HTR-8/SVneo (cell line): ENCODE results near the gene MSL3B.
"Not testable (repeated sequence)": the region's sequence is repeated elsewhere in the genome, so short reads cannot be mapped to it uniquely, and the experiment has no call there.

ENCODE experiments used
- DNase-seq: peaks from one replicate; pipeline ENCODE4 v3.0.0; 2011; ENCODE audit warnings: low spot score, mixed read lengths; ENCODE audit not compliant: insufficient read length
- FAIRE-seq: peaks from 2 replicates; lab custom pipeline; 2011; peaks lifted over from hg19 to GRCh38; lab: Jason Lieb, UNC

MSL3B gene

DNA sequence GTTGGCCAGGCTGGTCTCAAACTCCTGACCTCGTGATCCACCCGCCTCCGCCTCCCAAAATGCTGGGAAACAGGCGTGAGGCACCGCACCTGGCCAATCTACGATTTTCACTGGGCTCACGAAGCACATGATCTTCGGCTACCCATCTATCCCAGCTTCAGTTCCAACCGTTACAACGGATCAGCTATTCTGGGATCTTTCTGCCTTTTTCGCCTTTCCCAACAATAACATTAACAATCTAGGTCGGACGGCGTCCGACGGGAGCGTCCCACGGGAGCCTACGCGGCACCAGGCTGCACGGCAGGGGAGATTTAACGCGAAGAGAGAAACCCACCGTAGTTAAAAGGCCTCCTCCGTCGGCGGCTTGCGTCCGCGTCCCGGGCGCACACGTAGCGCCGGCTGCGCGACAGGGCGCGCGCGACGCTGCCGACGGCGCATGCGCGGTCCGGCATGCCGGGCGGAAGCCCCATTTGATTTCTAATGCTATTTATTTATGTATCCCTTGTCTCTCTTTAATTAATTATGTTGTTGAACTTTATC is at the start of gene MSL3B:
Gene MSL3B, minus strand, starts transcription at position 394 of the 540 bp plus-strand sequence.
- DNase-seq, result peak; percentile 78
- peak; percentile 91 for FAIRE-seq

DNA sequence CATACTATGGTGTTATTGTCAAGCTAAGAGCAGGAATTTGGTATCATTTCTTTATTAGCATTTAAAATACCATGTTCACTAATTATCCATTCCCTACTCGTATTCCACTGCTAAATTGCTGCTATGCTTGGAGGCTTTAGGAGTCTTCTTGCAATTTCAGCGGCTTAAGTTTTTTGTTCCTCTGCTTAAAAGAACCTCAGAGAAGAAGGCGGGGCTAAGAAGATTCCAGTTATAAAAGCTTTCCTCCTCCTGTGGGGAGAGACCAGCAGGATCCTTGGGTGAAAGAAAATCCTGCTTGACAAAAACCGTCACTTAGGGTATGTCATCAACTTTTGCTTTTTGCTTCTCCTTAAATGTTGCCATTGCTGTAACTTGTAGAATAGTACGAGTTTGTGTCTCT is 48.9 kb upstream of the MSL3B start, which contains the start of gene TRPM8:
Gene TRPM8, plus strand, starts transcription at position 258 of the 400 bp plus-strand sequence. CDS start 9,165 bp downstream, outside the sequence.
- FAIRE-seq, result no peak
- DNase-seq, result no peak

DNA sequence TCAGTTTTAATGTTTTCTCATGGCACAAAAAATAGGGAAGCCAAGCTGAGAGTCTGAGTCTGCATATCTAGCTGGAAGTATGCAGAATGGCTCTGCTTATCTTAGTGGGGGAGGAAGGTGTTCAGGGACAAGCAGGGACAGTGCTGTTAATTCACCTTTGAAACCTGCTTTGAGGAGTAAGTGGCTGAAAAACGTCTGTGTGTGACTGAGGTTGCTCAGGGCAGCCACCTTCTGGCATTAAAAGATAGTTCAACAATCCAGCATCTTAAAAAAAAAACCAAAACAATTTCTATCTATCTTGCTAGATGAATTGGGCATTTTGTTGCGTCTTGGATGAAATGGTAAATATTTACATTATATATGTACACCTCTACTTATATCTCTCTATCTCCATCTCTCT is 46.9 kb upstream of the MSL3B start:
- no peak for FAIRE-seq
- DNase-seq, result peak; percentile 20

DNA sequence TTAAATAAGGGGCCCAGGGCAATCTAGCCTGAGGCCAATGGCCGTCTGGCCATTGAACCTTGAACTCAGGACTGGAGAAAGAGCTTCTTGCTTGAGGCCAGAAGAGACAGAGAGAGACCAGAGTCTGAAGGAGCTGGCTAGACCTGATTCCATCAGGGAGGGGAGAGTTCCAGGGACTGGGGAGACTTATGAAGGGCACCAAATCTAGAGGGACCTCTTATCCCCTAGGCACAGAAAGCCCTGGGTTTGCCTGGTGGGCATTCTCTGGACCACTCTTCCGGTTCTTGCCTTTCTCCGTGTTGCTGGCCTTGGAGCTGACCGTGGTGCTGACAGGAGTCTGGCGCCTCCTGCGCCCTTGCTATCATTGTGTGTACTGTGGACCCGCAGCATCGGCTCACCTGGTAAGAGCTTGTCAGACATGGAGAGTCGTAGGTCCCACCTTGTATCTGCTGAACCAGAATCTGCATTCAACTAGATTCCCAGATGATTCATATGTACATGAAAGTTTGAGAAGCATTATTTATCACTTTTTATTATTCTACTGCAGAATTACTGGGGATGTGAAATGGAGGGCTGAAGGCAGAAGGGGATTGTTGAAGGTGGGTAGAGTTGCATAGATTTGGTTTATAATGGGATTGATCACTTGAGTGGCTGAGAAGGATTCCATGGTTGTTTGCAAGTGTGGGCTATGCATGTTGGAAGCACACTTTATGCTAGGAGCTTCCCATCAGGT is 44.7 kb upstream of the MSL3B start:
- peak; percentile 20 for FAIRE-seq
- peak; percentile 44 for DNase-seq

DNA sequence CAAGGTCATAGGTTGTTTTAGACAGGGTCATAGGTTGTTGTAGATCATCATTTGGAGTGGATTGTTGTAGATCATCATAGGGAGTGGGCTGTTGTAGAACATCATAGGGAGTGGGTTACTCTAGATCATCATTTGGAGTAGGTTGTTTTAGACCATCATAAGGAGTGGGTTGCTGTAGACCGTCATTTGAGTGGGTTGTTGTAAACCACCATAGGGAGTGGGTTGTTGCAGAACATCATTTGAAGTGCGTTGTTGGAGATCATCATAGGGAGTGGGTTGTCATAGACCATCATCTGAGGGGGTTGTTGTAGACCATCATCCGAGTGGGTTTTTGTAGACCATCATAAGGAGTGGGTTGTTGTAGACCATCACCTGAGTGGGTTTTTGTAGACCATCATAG is 39.4 kb upstream of the MSL3B start:
- DNase-seq (no peak), FAIRE-seq (no peak)

DNA sequence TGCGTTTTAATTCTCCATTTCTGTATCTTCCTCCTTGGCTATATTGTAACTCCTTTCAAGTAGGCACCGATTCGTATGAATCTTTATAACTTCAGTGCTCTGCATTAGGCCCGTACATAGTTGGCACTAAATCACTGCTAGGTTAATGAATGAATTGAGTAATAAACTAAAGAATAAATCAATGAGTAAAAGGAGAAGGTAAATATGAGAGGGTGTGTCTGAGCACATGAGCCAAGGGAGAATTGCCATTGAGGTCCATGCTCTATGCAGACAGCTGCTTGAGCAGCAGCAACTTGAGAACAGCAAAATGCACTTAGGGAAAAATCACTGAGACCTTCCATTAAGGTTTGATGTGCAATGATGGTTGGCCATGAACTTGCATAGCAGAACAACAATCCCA is 37.8 kb upstream of the MSL3B start:
- no peak for FAIRE-seq
- DNase-seq, result no peak

DNA sequence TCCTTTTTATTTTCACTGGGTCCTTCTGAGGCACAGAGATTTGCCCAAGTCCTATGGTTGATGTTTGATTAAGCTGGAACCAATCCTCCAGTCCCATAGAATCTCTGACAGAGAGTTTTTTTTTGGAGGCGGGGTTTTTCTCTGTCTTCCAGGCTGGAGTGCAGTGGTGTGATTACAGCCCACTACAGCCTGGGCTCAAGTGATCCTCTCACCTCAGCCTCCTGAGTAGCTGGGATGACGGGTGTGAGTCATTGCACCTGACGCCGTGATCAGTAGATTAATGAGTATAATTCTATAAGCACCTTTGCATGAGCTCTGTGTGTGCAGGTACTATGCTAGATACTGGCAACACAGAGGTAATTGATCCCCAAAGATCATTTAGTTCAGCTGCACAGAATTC is 33.7 kb upstream of the MSL3B start:
- FAIRE-seq, result no peak

DNA sequence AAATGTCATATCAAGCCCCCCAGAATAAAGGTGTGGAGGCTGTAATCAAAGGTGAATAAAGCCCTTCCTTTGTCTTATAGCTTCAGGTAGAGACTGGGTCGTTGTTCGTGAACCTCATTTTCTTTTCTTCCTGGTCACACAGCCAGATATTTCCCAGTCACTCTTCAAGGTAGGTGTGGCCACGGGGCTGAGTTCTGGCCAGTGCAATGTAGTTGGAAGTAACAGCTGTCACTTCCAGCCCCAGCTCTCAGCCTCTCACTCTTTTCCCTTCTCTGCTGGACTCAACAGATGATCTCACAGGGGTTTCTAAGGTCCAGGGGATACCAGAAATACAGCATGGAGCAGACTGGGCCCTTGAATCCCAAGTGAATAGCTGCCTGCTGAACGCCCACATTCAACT is 33.2 kb upstream of the MSL3B start:
- FAIRE-seq (no peak), DNase-seq (no peak)

More for the DNA sequence above, 33.7 kb upstream of the MSL3B start:
- DNase-seq, result no peak

DNA sequence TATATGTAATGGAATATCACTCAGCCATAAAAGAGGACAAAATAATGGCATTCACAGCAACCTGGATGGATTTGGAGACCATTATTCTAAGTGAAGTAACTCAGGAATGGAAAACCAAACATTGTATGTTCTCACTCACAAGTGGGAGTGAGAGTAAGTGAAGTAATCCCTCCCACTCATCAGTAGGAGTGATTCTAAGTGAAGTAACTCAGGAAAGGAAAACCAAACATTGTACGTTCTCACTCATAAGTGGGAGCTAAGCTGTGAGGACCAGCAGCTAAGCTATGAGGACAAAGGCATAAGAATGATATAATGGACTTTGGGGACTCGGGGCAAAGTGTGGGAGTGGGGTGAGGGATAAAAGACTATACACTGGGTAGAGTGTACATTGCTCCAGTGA is 28.1 kb upstream of the MSL3B start:
- not testable (repeated sequence) for DNase-seq, FAIRE-seq

DNA sequence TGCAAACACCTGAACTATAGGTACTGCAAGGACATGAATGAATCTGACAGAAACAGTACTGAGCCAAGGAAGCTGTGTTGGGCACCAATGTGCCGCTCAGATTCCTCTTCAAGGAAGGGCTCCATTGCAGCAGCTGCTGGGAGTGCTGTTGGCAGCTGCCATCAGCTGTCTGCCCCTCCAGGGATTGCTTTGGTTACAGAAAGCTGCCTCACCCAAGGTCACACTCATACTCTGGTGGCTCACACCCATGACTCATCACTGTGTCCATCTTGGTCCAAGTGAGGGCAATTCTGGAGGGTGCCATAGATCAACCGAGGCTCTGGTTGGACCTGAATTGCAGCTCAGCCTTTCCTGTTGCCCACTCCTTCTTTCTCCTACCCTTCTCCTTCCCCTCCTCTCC is 24.6 kb upstream of the MSL3B start:
- FAIRE-seq, result no peak
- DNase-seq, result no peak

DNA sequence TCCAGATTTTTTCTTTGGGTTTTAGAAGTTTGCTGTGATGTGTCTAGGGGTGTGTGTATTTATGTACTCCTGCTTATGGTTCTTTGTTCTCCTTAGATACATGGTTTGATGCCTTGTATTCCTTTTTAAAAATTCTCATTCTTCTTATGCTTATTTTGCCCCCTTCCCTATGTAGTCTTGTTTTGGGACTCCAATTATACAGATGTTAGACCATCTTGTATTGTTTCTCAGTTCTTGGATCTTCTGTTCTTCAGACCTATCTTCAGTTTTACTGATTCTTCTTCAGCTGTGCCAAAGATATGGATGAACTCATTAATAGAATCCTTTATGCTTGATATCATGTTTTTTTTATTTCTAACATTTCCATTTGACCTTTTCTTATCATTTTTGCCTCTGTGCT is 14.2 kb upstream of the MSL3B start:
- no peak for DNase-seq
- no peak for FAIRE-seq

DNA sequence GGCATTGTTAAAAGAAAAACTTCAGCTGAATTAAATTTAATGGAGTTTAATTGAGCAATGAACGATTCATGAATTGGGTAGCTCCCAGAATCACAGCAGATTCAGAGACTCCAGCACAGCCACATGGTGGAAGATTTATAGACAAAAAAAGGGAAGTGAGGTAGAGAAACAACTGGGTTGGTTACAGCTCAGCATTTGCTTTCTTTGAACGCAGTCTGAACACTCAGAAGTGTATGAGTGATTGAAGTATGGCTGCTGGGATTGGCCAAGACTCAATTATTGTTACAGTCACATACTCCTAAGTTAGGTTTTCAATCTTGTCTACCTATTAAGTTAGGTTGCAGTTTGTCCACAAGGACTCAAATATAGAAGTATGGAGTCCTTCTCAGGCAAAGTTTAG is 3.9 kb upstream of the MSL3B start:
- not testable (repeated sequence) for DNase-seq, FAIRE-seq

DNA sequence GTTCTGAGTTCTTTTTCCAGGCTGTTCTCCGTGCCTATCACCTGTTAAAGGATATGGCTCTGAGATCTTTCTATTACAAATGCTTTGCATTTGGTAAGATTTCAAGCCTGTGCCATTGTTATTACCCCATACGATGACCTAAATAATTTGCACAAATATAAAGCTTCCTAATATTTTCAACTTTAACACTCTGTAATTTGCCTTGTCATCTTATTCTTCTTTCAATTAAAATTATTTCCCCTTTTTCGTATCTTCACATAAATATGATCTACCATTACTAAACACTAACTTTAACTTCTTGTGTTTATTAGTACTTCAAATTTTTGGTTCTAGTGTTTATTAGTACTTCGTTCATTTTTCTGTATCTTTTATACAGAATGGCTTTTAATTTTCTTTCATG is 3.2 kb upstream of the MSL3B start:
- FAIRE-seq, result no peak
- no peak for DNase-seq

DNA sequence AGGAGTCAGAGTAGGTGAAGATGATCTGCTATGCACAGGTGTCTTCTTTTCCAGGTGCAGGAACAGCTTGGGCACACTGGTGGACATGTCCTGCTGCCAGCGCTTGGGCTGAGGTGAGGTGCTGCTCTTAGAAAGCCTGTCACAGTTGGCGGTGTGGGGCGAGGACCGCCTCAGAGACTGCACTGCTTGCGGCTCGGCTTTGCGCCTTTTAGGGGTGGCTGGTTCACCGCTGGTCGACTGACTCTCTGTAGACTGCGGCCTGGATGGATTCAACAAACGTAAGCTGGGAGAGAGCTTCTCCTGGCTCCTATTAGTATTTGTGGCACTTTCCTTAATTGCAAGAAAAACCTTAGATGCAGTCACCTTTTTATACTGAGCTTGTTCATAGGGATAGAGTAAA is 1.7 kb downstream of the MSL3B start:
- FAIRE-seq, result no peak

DNA sequence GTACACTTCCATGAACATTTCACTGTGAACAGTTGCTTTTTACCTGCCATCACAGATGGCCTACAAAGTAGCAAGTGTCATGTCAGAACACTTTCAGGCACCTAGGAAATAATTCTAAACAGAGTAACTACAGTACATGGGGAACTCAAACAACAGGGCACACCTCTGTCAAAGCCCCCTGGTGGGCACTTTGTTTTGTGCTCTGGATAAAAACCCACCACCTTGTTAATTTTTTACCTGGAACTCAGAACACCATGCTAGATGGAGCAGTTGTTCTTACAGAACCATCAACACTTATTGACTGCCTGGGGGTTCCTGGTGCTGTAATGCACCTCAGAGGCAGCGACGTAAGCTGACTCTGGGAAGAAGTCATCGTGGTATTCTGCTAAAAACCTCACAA is 2.3 kb downstream of the MSL3B start:
- FAIRE-seq (no peak), DNase-seq (no peak)

More for the DNA sequence above, 1.7 kb downstream of the MSL3B start:
- DNase-seq, result no peak

DNA sequence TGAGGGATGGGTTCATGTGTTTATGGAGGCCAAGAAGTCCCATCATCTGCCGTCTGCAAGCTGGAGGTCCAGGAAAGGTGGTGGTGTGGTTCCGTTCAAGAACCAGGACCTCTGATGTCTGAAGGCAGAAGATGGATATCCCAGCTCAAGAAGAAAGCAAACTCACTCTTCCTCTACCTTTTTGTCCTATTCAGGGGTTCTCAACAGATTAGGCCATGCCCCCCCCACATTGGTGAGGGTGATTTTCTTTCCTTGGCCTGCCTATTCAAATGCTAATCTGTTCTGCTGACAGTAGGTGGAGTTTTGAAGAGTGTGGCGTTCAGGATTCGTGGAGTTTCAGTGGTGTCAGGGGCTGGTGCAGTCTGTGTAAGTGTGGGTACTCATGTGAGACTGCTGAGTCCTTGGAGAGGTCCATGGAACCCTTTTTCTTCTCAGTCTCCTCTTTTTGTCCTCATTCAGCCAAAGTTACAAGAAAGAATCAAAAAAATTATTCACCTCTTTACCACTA is 5.9 kb downstream of the MSL3B start:
- FAIRE-seq (no peak), DNase-seq (no peak)

DNA sequence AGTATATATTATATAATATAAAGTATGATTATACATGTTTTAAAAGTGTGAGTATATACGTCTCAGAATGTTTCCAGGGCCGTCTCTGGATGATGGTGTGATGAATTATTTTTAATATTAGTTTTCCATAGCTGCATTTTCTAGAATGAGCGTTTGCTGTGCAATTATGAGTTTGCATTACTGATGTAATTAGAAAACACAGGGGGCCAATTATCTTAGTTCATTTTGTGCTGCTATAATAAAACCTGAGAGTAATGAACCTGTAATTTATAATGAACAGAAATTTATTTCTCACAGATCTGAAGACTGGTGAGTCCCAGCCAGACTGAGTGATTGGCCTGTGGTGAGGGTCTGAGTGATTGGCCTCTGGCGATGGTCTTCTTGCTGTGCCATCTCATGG is 9.9 kb downstream of the MSL3B start:
- FAIRE-seq (no peak), DNase-seq (no peak)

DNA sequence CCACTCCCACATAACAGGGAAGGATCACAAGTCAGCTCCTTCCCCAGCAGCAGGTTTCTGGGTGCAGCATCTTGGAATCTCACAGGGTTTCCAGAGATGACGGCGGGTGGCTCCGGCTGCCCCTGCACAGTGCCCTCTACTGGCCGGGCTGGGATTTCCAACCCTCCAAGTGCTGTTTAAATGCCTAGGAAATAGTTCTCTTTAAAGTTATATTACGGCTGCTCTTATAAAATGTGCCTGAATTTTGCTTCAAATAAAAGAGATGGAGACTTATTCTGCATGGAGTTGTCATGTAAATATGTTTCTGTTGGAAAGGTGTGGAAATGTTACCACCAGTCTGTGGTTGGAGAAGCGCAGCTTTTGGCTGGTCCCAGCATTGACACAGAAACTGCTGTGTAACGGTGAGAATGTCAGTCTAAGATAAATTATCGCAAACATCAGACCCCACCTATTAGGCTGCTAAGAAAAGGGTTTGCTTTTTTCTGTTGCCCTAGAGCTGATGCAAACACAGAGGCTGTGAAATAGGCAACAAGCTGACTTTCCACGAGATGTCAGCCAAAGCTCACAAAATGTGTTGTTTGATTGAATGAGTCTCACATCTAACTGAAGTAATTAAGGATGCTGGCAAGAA is 10.6 kb downstream of the MSL3B start:
- DNase-seq (peak; percentile 41), FAIRE-seq (no peak)

DNA sequence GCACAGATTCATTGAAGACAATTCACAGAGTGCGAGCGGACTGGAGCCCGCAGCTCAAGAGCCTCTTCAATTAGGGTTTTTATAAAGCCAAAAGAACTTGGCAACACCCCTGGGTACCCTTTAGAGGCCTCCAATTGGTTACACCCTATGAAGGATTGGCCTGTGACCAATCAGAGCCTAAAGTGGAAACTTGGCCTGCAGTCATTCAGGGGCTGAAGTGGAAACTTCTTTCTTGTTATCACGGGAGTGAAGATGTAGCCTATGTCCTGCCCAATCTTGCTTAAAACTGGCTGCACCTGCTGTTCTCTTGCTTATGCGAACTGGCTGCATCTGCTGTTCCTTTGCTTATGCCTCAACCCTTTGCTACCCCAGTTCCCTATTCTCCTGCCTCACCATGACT is 12.0 kb downstream of the MSL3B start:
- no peak for FAIRE-seq
- no peak for DNase-seq

DNA sequence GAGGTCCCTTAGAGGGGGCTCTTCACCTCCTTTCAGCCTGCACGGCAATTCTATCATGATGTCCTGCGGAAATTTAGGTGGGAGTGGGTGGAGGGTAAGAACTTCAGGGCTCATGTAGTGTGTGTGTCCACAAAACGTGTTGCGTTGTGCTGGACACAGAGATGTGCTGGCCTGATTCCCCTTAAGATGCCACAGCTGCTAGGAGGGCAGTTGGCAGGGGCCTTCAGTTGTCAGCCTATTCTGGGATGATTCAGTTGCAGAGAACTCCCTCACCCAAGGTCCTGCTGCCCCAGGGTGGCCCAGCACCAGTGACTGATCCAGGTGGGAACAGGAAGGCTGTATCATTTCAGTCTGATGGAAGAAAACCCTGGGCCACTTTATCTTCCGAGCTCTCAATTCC is 12.8 kb downstream of the MSL3B start:
- DNase-seq (no peak), FAIRE-seq (no peak)

DNA sequence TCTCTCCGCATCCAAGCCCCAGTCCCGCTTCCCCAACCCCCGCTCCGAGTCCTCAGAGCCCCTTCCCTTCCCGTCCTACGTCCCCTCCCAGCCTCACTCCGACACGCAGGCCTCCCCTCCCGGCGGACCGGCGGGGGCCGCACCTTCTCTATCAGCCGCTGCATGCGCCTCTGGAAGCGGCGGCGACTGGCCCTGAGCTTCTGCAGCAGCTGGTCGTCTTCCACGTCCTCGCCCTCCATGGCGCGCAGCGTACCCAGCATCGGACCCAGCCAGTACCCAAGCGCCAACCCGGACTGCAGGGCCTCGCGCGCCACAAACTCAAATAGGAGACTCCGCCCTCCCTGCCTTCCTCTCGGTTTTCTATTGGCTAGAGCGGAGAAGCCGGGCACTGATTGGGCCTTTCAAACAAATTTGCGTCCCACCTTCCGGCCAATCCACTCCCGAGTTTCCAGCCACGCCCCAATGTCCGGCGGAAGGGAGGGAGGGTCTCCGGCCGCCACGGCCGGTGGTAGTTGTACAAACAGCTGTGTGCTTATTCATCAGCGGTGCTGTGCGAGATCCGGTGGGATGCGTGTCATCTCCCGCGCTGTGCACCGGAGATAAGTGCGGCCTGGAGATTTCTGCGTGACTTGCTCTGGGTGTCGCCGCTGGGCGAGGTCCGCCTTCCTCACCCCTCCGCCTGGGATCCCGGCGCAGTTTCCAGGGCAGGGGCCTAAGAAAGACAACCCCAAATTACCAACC is 13.8 kb downstream of the MSL3B start, which contains the start of gene HJURP:
Gene HJURP, minus strand, starts transcription at position 295 of the 741 bp plus-strand sequence. Its CDS starts 35 bp downstream, at position 260.
- FAIRE-seq (peak; percentile 88), DNase-seq (peak; percentile 97)
